Measurements from ENCODE around the gene EGF.

The EGF gene

GRCh38 chr4:109902559-109903251, 10.0 kb upstream of the EGF start:
- no peak for TF ChIP-seq EZH2 (IDR thresholded peaks at IDR 0.05; ENCODE audit: borderline replicate concordance, low read length)
- no peak for TF ChIP-seq CTCF (IDR thresholded peaks at IDR 0.05; ENCODE audit: low read length)
- no peaks in the 10 kb centered on the region for H3F3A ChIP-seq (ENCODE audit: insufficient read depth, low read length)
- no peak overlapping the region for H3K4me2 ChIP-seq (ENCODE audit: low read length)
- H4K20me1 ChIP-seq (ENCODE audit: insufficient read depth, low read length) = no peaks in the 10 kb centered on the region
- no peaks in the 10 kb centered on the region for H3K9me3 ChIP-seq (ENCODE audit: low read length)
- H3K9me2 ChIP-seq (ENCODE audit: low read depth, low read length) = no peaks in the 10 kb centered on the region
- no peaks in the 10 kb centered on the region for H3K79me2 ChIP-seq (ENCODE audit: insufficient read depth, low read length)
- no peak overlapping the region for H3K4me3 ChIP-seq (ENCODE audit: low read depth, low read length, poor library complexity, severe bottlenecking)
- no peak overlapping the region for H3K9ac ChIP-seq (ENCODE audit: low read length)
- H3K36me3 ChIP-seq (ENCODE audit: insufficient read depth, low read length) = no peaks in the 10 kb centered on the region
- no peaks in the 10 kb centered on the region for H3K4me1 ChIP-seq (ENCODE audit: insufficient read depth, low read length, severe bottlenecking)
- no peak overlapping the region for H2AFZ ChIP-seq (ENCODE audit: low read length)
- H3K27me3 ChIP-seq (ENCODE audit: insufficient read depth, low read length) = no peaks in the 10 kb centered on the region
- H3K27ac ChIP-seq (ENCODE audit: low read depth, low read length, poor library complexity, severe bottlenecking) = no peak overlapping the region

- Histone ChIP-seq H3K4me2 (ENCODE audit: low read length) (no peak overlapping the region), H3F3A (ENCODE audit: insufficient read depth, low read length) (no peaks in the 10 kb centered on the region), H3K9me2 (ENCODE audit: low read depth, low read length) (no peaks in the 10 kb centered on the region), H3K79me2 (ENCODE audit: insufficient read depth, low read length) (no peaks in the 10 kb centered on the region), H4K20me1 (ENCODE audit: insufficient read depth, low read length) (no peaks in the 10 kb centered on the region), H3K9me3 (ENCODE audit: low read length) (no peaks in the 10 kb centered on the region), H3K9ac (ENCODE audit: low read length) (no peak overlapping the region), H3K27ac (ENCODE audit: low read depth, low read length, poor library complexity, severe bottlenecking) (no peak overlapping the region), H3K36me3 (ENCODE audit: insufficient read depth, low read length) (no peaks in the 10 kb centered on the region), H2AFZ (ENCODE audit: low read length) (no peak overlapping the region), H3K4me1 (ENCODE audit: insufficient read depth, low read length, severe bottlenecking) (no peaks in the 10 kb centered on the region), H3K27me3 (ENCODE audit: insufficient read depth, low read length) (no peaks in the 10 kb centered on the region), H3K4me3 (ENCODE audit: low read depth, low read length, poor library complexity, severe bottlenecking) (no peak overlapping the region)
- no peak for TF ChIP-seq EZH2 (IDR thresholded peaks at IDR 0.05; ENCODE audit: borderline replicate concordance, low read length)
- TF ChIP-seq CTCF (IDR thresholded peaks at IDR 0.05; ENCODE audit: low read length) = no peak
Observed at GRCh38 chr4:109908731-109909130, 4.0 kb upstream of the EGF start.

- Histone ChIP-seq H3K4me2 (ENCODE audit: low read length) (no peak overlapping the region), H3F3A (ENCODE audit: insufficient read depth, low read length) (no peaks in the 10 kb centered on the region), H3K36me3 (ENCODE audit: insufficient read depth, low read length) (no peaks in the 10 kb centered on the region), H3K9me3 (ENCODE audit: low read length) (no peaks in the 10 kb centered on the region), H3K27me3 (ENCODE audit: insufficient read depth, low read length) (no peaks in the 10 kb centered on the region), H3K79me2 (ENCODE audit: insufficient read depth, low read length) (no peaks in the 10 kb centered on the region), H2AFZ (ENCODE audit: low read length) (no peak overlapping the region), H3K4me1 (ENCODE audit: insufficient read depth, low read length, severe bottlenecking) (no peaks in the 10 kb centered on the region), H3K27ac (ENCODE audit: low read depth, low read length, poor library complexity, severe bottlenecking) (no peak overlapping the region), H3K4me3 (ENCODE audit: low read depth, low read length, poor library complexity, severe bottlenecking) (no peak overlapping the region), H4K20me1 (ENCODE audit: insufficient read depth, low read length) (no peaks in the 10 kb centered on the region), H3K9me2 (ENCODE audit: low read depth, low read length) (no peaks in the 10 kb centered on the region), H3K9ac (ENCODE audit: low read length) (no peak overlapping the region)
- TF ChIP-seq CTCF (IDR thresholded peaks at IDR 0.05; ENCODE audit: low read length) (no peak), EZH2 (IDR thresholded peaks at IDR 0.05; ENCODE audit: borderline replicate concordance, low read length) (no peak)
Observed at GRCh38 chr4:109910256-109910655, 2.4 kb upstream of the EGF start.

Measured in OCI-LY1 (cell line).